HG03520 (cell line): ENCODE results near the gene MAN2C1.
"Not testable (repeated sequence)": the region's sequence is repeated elsewhere in the genome, so short reads cannot be mapped to it uniquely, and the experiment has no call there.

Experiments
- ATAC-seq: cut with Tn5 transposase; IDR thresholded peaks from one replicate; pipeline ENCODE4 v1.9.1; 2021; ENCODE audit warnings: mild to moderate bottlenecking, moderate library complexity; ENCODE audit not compliant: unreplicated experiment

Gene MAN2C1

GRCh38 chr15:75313116-75313845, 55.1 kb downstream of the MAN2C1 start:
- ATAC-seq, result no peak

- ATAC-seq, result not testable (repeated sequence)
Measured at GRCh38 chr15:75312548-75312947, 55.9 kb downstream of the MAN2C1 start.

- no peak for ATAC-seq
Measured at GRCh38 chr15:75309711-75310110, 58.7 kb downstream of the MAN2C1 start.

GRCh38 chr15:75307778-75308390, 60.5 kb downstream of the MAN2C1 start:
- no peak for ATAC-seq

- no peak for ATAC-seq
Measured at GRCh38 chr15:75306188-75306587, 62.2 kb downstream of the MAN2C1 start.
